Astrocyte of the cerebellum (primary cell): ENCODE measurements around the gene PRKAR1A.

Experiments used
- DNase-seq: peaks from one replicate; pipeline ENCODE4 v3.0.0-alpha.2; 2011; ENCODE audit warnings: low read depth
- H3K4me3 ChIP-seq: 2 replicates; pipeline ENCODE4 v1.5.1; 2011; ENCODE audit warnings: mild to moderate bottlenecking, low read depth, low read length, moderate library complexity
- CTCF ChIP-seq: IDR thresholded peaks from 2 replicates; pipeline ENCODE4 v1.5.1; 2012; ENCODE audit warnings: low read length, low read depth, moderate library complexity, mild to moderate bottlenecking; ENCODE audit errors: missing control alignments
- in situ Hi-C: cut with HindIII; loops from 2 replicates; pipeline ENCODE4 v1.10.0; 2017; ENCODE audit warnings: low sequenced_read_pairs

Gene PRKAR1A

GRCh38 chr17:68562736-68563135 is 50.5 kb downstream of the PRKAR1A start:
- TF ChIP-seq CTCF: no peak
- no peak for DNase-seq
- in situ Hi-C loops: no loop called here
- H3K4me3 ChIP-seq: no peak overlapping the region

GRCh38 chr17:68564415-68565111 is 52.3 kb downstream of the PRKAR1A start:
- no peak for TF ChIP-seq CTCF
- H3K4me3 ChIP-seq: no peak overlapping the region
- DNase-seq: no peak
- in situ Hi-C loops: no loop called here

GRCh38 chr17:68565661-68566441 is 53.6 kb downstream of the PRKAR1A start:
- no peak for TF ChIP-seq CTCF
- in situ Hi-C loops: no loop called here
- no peak overlapping the region for H3K4me3 ChIP-seq
- DNase-seq: no peak

DNA sequence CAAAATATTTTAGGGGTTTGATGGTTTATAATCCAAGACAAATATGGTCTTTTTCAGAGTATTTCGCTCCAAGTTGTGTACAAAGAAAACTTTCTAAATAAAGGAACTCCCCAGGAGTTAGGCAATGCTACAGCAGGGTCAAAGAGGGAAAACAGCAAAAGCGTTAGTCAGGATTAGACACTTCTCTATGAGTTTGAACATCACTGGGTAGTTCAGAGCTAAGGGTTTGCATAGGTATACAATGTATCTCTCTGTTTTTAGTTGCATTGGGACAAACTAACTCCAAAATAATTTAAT is 54.2 kb downstream of the PRKAR1A start:
- no peak for DNase-seq
- in situ Hi-C loops: no loop called here
- TF ChIP-seq CTCF: no peak
- H3K4me3 ChIP-seq: no peak overlapping the region

DNA sequence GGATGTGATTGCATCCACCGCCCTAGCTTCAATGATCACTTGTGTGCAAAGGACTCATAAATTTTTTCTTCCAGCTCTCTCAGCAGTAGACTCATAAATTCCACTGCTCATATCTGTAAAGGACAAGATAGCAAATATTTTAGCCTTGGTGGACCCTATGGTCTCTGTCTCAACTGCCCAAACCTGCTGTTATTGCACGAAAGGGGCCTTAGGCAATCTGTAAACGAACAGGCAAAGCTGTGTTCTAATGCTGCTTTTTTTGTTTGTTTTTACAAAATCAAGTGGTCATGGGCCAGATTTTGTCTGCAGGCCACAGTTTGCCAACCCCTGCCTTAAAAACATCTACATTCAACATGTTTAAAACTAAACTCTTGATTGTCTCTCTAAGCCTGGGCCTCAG is 54.8 kb downstream of the PRKAR1A start:
- DNase-seq: no peak
- in situ Hi-C loops: no loop called here
- TF ChIP-seq CTCF: no peak
- H3K4me3 ChIP-seq: no peak overlapping the region

DNA sequence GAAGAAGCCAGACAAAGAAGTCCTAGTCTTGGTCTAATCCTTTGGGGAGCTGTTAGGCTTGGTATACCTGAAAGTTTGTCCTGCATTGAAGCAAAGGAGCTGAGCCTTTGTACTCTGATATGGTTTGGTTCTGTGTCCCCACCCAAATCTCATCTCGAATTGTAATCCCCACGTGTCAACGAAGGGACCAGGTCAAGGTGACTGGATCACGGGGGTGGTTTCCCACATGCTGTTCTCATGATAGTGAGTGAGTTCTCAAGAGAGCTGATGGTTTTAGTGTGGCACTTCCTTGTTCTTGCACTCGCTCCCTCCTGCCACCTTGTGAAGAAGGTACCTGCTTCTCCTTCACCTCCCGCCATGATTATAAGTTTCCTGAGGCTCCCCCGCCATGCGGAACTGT is 55.4 kb downstream of the PRKAR1A start:
- in situ Hi-C loops: no loop called here
- H3K4me3 ChIP-seq: no peak overlapping the region
- DNase-seq: no peak
- no peak for TF ChIP-seq CTCF
